NAMALWA (cell line): ENCODE results near the gene FUT3.
"Not testable (repeated sequence)": the region's sequence is repeated elsewhere in the genome, so short reads cannot be mapped to it uniquely, and the experiment has no call there.

ENCODE experiments used
- DNase-seq: peaks from one replicate; pipeline ENCODE4 v3.0.0-alpha.2; 2015; ENCODE audit warnings: low spot score

FUT3 gene

GRCh38 chr19:5881543-5882299, 30.5 kb upstream of the FUT3 start:
- no peak for DNase-seq

GRCh38 chr19:5880604-5881078, 29.4 kb upstream of the FUT3 start:
- no peak for DNase-seq

GRCh38 chr19:5880196-5880595, 28.9 kb upstream of the FUT3 start:
- no peak for DNase-seq

DNA sequence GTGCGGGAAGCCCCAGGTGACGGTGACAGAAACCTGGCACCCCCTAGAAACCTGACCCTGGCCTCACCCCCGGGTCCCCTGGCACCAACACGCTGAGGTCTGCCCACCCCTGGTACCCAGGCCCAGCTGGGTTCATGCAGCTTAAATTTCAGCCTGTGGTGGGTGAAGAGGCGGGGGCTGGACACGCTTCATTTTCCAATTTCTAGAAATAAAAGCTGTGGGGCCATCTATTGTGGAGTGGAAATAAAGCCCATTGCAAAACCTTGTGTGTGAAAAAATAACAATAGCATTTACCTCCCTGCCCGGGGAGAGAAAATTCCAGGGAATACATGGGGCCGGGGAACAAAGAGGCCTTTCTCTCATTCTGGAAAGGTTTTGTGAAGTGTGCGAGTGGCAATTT, 26.6 kb upstream of the FUT3 start:
- no peak for DNase-seq

- DNase-seq: no peak
Measured at GRCh38 chr19:5877427-5877826, 26.2 kb upstream of the FUT3 start.

GRCh38 chr19:5874496-5874895, 23.2 kb upstream of the FUT3 start:
- not testable (repeated sequence) for DNase-seq

DNA sequence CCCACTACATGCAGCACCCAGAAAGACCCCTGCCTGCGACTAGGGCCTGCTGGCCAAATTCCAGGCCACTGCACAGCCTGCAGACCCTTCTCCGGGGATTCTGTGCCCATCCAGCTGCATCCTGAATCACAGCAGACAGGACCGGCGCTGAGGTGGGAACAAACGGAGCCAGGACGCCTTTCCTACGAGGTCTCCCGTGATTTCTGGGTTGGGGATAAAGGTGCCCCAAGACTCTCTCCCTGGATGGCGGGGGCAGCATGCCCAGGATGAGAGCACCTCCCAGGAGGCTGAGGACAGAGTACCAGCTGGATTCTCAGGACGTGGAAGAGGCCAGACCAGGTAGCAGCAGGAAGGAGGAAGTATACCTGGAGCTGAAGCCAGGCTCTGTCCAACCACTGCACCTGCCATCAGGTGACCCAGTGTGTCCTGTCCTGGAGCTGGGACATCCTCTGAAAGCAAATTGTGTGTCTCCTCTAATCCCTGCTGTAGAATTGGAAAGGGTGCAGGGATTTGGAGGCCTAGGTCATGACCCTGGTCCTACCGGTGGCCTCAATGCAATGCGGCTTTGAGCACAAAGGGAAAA, 22.5 kb upstream of the FUT3 start:
- DNase-seq: no peak

- no peak for DNase-seq
Measured at GRCh38 chr19:5870986-5871394, 19.7 kb upstream of the FUT3 start.

DNA sequence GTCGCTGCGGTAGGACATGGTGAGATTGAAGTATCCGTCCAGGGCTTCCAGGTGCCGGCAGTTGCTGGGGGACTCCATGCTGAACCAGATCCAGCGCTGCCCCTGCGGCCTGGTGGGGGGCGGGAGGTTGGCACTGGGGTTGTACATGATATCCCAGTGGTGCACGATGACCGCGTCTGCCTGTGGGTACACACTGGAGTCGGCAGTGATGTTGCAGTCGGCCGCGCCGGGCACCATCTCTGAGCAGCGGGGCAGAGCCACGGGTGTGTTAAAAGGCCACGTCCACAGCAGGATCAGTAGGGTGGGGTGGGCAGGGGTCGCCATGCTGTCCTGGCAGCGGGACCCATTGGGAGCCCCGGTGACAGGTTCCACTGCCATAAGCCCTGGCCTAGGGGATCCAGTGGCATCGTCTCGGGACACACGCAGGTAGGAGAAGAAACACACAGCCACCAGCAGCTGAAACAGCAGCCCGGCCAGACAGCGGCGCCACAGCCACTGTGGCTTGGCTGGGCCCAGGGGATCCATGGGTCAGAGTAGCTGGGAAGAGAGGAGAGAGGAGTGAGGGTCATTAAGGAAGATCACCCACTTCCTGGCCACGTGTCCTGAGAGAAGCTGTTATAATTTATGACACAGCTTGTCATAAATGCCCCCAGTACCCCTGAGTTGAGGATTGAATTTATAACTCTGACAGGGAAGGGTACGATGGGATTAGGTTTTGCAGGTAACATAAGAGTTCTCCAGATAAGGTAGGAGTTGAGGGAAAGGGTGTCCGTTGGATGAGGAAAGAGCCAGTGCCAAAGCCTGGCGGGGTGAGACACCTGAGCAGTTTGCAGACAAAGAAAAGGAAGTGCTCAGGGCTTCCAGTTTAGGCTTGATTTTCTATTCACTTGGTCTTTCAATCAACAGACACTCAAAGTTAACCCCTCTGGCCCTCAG, 16.2 kb upstream of the FUT3 start:
- no peak for DNase-seq

- no peak for DNase-seq
Measured at GRCh38 chr19:5865772-5866171, 14.5 kb upstream of the FUT3 start.

GRCh38 chr19:5864725-5865486, 13.7 kb upstream of the FUT3 start:
- no peak for DNase-seq

DNA sequence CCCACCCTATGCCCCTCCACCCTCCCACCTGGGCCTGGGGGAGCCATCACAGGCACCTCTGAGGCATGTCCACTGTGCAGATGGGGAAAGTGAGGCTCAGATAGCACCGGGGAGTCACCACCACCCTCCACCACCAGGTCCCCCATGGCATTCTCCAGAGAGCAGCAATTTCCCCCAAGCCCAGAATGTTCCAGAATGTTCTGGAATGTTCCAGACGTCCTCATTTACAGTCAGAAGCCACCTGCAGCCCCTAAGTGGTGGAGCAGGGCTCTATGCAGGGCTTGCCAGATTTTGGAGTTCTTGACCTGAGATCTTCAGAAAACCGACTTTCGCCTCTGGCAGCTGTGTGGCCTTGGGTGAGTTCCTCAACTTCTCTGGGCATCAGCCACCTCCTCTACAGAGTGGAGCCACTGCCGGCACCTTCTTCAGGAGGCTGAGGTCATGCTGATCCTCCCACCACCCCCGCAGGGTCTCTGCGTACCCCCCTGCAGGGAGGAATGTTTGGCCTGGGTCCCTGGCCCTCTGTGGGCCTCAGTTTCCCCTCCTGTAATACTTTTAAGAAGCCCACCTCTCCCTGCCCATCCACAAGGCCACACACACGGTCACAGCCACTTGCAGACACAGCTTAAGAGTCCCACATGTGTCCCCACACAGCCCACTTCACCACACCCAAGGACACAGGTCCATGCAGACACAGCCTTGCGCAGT, 12.9 kb upstream of the FUT3 start:
- DNase-seq: no peak

GRCh38 chr19:5863030-5863665, 11.9 kb upstream of the FUT3 start:
- DNase-seq: no peak

DNA sequence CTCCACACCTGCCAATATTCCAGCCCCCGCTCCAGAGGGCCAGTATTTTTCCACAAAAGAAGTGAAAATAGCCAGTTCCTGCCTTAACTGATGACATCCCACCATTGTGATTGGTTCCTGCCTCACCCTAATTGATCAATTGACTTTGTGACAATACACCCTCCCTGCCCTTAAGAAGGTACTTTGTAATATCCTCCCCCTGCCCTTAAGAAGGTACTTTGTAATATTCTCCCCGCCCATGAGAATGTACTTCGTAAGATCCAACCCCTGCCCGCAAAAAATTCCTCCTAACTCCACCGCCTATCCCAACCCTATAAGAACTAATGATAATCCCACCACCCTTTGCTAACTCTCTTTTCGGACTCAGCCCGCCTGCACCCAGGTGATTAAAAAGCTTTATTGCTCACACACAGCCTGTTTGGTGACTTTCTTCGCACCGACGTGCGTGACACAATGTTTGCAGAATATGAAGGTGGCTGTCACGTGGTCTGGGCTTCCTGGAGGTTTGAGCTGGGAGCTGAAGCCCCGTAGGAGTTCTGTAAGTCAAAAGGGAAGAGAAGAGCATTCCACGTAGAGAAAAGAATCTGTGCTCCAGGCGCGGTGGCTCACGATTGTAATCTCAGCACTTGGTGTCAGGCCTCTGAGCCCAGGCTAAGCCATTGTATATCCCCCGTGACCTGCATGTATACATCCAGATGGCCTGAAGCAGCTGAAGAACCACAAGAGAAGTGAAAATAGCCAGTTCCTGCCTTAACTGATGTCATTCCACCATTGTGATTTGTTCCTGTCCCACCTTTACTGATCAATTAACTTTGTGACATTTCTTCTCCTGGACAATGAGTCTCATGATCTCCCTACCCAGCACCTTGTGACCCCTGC, 6.2 kb upstream of the FUT3 start:
- no peak for DNase-seq

GRCh38 chr19:5855151-5855550, 3.9 kb upstream of the FUT3 start:
- not testable (repeated sequence) for DNase-seq

GRCh38 chr19:5854121-5854520, 2.9 kb upstream of the FUT3 start:
- DNase-seq: not testable (repeated sequence)

- no peak for DNase-seq
Measured at GRCh38 chr19:5850743-5851293, 431 bp downstream of the FUT3 start.

- DNase-seq: no peak
Measured at GRCh38 chr19:5850189-5850588, 1.1 kb downstream of the FUT3 start.

DNA sequence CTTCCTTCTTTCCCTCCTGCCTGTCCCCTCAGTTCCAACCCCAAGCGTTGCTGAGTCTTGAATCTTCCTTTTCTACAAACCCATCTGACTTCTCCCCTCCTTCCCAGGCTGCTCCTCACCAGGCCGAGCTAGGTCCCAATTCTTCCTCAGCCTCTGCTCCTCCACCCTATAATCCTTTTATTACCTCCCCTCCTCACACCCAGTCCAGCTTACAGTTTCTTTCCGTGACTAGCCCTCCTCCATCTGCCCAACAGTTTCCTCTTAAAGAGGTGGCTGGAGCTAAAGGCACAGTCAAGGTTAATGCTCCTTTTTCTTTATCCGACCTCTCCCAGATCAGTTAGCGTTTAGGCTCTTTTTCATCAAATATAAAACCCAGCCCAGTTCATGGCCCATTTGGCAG, 2.6 kb downstream of the FUT3 start:
- not testable (repeated sequence) for DNase-seq
